ENCODE results near the gene LRIF1.
"Not testable (repeated sequence)": the region's sequence is repeated elsewhere in the genome, so short reads cannot be mapped to it uniquely, and the experiment has no call there.

LRIF1 gene, protein sequence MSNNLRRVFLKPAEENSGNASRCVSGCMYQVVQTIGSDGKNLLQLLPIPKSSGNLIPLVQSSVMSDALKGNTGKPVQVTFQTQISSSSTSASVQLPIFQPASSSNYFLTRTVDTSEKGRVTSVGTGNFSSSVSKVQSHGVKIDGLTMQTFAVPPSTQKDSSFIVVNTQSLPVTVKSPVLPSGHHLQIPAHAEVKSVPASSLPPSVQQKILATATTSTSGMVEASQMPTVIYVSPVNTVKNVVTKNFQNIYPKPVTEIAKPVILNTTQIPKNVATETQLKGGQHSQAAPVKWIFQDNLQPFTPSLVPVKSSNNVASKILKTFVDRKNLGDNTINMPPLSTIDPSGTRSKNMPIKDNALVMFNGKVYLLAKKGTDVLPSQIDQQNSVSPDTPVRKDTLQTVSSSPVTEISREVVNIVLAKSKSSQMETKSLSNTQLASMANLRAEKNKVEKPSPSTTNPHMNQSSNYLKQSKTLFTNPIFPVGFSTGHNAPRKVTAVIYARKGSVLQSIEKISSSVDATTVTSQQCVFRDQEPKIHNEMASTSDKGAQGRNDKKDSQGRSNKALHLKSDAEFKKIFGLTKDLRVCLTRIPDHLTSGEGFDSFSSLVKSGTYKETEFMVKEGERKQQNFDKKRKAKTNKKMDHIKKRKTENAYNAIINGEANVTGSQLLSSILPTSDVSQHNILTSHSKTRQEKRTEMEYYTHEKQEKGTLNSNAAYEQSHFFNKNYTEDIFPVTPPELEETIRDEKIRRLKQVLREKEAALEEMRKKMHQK

GRCh38 chr1:110963691-110964454 lies at the start of gene LRIF1:
TSS of gene LRIF1 (minus strand) at chr1:110963922. CDS start at chr1:110963688, 234 bp downstream.
- peak; percentile 99 for DNase-seq (ENCODE audit: low read depth)

DNA sequence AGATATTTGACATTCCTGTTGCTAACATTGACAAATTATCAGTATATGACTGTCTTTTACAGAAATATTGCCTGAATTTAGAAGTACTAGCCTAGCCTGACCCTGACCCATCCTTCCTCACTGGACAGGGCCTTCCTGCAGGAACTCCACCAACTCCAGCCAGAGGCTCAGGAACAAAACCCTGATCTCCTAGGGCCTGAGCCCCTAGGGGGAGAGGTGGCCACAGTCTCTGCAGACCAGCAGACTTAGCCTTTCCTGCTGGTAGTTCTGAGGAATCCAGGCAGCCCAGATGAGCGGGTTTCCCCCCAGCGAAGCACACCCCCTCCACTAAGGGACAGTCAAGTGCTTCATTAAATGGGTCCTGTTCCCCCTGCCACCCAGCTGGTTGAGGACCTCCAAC lies 44.3 kb upstream of the LRIF1 start:
- no peak for DNase-seq (ENCODE audit: low read depth)

DNA sequence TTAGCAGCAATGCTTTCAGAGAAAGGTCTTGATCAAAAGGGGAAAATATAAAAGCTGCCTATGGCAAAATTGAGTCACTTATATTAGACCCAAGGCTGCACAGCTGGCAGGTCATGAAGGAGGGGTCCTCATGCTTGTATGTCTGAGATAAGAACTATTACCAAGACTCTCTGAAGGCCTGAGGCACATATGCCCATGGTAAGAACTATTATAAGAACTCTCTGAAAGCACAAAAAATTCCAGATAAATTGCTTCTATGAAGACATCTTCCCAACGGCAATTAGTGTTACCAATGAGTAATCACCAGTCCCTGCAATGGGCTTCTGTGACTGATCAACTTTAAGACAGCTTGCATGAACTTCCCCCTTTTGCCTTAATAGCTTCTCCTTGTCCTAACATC lies 42.8 kb upstream of the LRIF1 start:
- DNase-seq (ENCODE audit: low read depth): no peak

GRCh38 chr1:110999607-111000006 lies 35.9 kb upstream of the LRIF1 start:
- DNase-seq (ENCODE audit: low read depth): not testable (repeated sequence)

DNA sequence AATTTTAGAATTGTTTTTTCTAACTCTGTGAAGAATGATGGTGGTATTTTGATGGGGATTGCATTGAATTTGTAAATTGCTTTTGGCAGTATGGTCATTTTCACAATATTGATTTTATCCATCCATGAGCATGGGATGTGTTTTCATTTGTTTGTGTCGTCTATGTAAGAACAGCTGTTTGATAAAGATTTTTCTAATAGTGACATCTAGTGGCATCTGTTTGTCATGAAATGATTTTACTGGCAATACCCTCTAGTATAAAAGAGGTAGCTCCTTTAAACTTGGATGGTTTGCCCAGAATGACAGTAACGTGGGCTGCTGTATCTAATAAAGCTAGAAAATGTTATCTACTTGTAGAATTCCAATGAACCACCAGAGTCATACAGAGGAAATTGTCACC lies 28.6 kb upstream of the LRIF1 start:
- DNase-seq (ENCODE audit: low read depth): peak; percentile 6

DNA sequence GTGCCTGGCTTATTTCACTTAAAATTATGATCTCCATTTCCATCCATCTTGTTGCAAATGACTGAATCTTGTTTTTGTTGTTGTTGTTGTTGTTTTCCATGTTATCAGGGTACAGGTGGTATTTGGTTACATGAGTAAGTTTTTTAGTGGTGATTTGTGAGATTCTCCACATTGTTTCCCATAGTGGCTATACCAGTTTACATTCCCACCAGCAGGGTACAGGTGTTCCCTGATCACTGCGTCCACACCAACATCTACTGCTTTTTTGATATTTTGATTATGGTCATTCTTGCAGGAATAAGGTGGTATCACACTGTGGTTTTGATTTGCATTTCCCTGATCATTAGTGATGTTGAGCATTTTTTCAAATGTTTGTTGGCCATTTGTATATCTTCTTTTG lies 27.6 kb upstream of the LRIF1 start:
- not testable (repeated sequence) for DNase-seq (ENCODE audit: low read depth)

- no peak for DNase-seq (ENCODE audit: low read depth)
These were observed 26.8 kb upstream of the LRIF1 start for GRCh38 chr1:110990541-110990940.

GRCh38 chr1:110986407-110986891 lies 22.7 kb upstream of the LRIF1 start:
- no peak for DNase-seq (ENCODE audit: low read depth)

- DNase-seq (ENCODE audit: low read depth): no peak
These were observed 18.6 kb upstream of the LRIF1 start for GRCh38 chr1:110982320-110982719.

DNA sequence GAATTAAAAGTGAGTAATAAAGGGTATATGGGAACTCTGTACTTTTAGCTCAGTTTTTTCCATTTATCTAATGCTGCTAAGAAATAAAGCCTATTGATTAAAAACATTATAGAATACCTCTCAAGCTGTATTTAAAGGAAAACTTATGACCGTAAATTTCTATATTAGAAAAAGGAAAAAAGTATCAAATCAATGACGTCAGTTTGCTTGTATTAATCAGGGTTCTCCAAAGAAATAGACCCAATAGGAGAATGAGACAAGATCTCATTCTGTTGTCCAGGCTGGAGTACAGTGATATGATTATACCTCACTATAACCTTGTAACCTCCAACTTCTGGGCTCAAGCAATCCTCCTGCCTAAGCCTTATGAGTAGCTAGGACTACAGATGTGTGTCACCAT lies 15.4 kb upstream of the LRIF1 start:
- no peak for DNase-seq (ENCODE audit: low read depth)

DNA sequence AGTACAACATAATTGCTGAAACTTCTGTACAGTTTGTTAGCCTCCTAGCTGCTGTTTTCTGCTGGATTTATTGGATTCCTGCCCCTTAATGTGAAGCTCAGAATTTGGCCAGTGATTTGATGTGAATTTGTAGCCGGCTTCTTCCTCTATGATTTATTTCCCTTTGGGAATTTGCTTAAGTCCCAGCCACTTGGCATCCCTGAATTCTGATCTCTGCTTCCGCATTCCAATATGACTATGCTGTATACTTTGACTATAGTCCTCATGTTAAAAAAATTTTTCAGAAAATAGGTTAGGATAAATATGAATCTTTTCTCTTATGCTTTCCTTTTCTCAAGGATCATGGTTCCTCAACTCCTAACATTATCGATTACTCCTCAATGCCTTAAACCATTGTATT lies 12.4 kb upstream of the LRIF1 start:
- no peak for DNase-seq (ENCODE audit: low read depth)

DNA sequence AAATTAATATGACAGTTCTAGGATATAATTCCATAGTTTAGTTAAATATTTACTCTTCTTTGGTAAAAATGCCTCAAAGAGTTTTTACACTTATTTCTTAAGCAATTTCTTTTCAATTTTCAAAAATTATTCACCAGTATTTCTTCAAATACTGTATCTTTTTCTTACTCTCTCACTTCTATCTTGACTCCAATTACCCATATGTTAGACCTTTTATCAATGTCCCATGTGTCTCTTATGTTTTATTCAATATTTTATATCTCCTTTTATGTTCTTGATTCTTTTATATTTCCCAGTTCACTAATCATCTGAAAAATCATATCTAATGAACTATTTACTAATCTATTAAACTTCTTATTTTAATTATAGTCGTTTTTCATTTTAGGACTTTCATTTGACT lies 11.5 kb upstream of the LRIF1 start:
- DNase-seq (ENCODE audit: low read depth): no peak

- DNase-seq (ENCODE audit: low read depth): no peak
These were observed 3.5 kb upstream of the LRIF1 start for GRCh38 chr1:110967256-110967655.

DNA sequence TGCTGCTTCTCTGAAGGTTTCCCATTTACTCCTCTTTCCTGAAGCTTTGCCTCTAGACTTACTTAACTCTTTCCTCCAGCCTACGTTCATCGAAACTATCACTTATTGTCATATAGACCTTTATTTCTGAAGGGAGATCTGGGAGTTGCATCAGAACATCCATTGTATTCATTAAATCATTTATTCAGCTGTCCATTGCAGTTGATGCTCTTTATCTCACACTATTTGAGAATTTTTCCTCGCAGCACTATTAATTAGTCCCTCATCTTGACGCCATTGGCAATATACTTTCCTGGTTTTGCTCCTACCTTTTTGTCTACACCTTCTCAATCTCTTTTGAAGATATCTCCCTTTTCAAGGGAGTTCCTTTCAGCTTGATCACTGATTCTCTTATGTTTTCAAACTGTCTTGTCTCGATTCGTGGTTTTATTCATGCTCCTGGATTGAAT lies 757 bp upstream of the LRIF1 start:
- no peak for DNase-seq (ENCODE audit: low read depth)

- DNase-seq (ENCODE audit: low read depth): peak; percentile 87
These were observed 631 bp downstream of the LRIF1 start for GRCh38 chr1:110962892-110963690.

DNA sequence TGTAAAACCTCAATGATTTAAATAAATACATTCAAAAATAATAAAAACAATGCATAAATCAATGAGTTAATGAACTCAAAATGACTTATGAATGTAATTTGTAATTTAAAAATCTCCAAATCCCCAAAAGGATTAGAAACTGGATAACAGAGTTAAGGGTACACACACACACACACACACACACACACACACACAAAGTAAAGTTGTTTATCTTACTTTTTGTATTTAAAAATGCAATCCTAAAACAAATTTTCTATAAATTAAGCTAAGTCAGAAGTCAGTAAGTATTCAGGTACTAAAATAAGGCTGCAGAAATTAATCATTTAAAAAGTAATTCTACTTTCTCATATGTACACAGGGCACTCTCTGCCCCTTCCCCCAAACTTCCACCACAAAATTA lies 1.8 kb downstream of the LRIF1 start:
- no peak for DNase-seq (ENCODE audit: low read depth)

- no peak for DNase-seq (ENCODE audit: low read depth)
These were observed 2.8 kb downstream of the LRIF1 start for GRCh38 chr1:110960777-110961420.

DNA sequence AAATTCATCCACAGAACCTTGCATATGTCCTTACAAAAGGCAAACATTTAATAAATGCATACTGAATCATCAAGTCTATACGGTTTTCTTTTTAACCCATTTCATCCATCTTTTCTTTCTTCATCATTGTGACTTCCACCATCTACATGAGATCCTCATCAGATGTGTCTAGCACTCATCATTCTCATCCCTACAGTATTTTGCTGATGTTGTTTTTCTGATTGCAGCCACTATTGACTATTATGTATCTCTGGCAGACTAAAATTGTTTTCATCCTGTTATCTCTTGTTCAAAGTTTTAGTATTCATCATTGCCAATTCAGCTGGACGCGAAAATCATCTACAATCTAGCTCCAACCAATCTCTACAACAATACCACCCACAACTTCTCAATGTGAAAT lies 5.9 kb downstream of the LRIF1 start:
- no peak for DNase-seq (ENCODE audit: low read depth)

- DNase-seq (ENCODE audit: low read depth): no peak
These were observed 7.1 kb downstream of the LRIF1 start for GRCh38 chr1:110956586-110956985.

- DNase-seq (ENCODE audit: low read depth): no peak
These were observed 10.7 kb downstream of the LRIF1 start for GRCh38 chr1:110953031-110953430.

DNA sequence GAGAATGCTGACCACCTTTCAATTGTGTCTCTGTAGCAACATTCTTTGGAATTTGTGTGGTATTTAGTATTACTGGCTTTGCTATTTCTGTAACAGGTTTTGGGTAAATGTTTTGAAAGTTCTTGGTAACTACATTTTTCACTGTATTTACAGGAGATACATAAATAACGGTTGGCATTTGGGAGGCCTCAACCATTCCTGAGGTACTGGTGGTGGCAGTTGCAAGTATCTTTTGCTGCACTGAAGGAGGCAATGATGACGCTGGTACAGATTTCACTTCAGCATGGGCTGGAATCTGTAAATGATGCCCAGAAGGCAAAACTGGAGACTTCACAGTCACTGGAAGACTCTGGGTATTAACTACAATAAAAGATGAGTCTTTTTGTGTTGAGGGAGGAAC lies 11.7 kb downstream of the LRIF1 start:
- no peak for DNase-seq (ENCODE audit: low read depth)

Measured in amniotic epithelial cell (primary cell).